HL-60 (cell line): ENCODE results near the gene CD109.
"Not testable (repeated sequence)": the region's sequence is repeated elsewhere in the genome, so short reads cannot be mapped to it uniquely, and the experiment has no call there.

ENCODE experiments used
- DNase-seq, 2 experiments: peaks; one replicate each; pipeline ENCODE4 v3.0.0-alpha.2; 2010 to 2020; ENCODE audit warnings: low read depth in 1 of 2, low spot score in 1 of 2
- H3K27ac ChIP-seq: fragments of 250-450 bp; sonication (Bioruptor Pico); replicated peaks from 2 replicates; pipeline ENCODE4 v1.5.1; 2020; ENCODE audit warnings: mild to moderate bottlenecking, moderate library complexity
- H3K27me3 ChIP-seq: fragments of 250-450 bp; sonication (Bioruptor Pico); 2 replicates; pipeline ENCODE4 v1.5.1; 2021; ENCODE audit warnings: mild to moderate bottlenecking, moderate library complexity; ENCODE audit not compliant: insufficient read depth, poor library complexity, severe bottlenecking
- H3K4me3 ChIP-seq: replicated peaks from 2 replicates; pipeline ENCODE4 v1.5.1; 2011; ENCODE audit warnings: mild to moderate bottlenecking, control low read depth, low read length; ENCODE audit not compliant: insufficient read depth
- CTCF ChIP-seq: IDR thresholded peaks from one replicate; pipeline ENCODE4 v1.5.1; 2011; ENCODE audit warnings: low read length, control low read depth, inconsistent platforms; ENCODE audit not compliant: insufficient read depth
- GABPA ChIP-seq: IDR thresholded peaks from 2 replicates; pipeline ENCODE4 v1.6.1; 2012; ENCODE audit warnings: low read depth
- POLR2AphosphoS5 ChIP-seq: IDR thresholded peaks from 2 replicates; pipeline ENCODE4 v1.6.1; 2012; ENCODE audit warnings: low read depth
- SPI1 ChIP-seq: IDR thresholded peaks from 2 replicates; pipeline ENCODE4 v1.6.1; 2012; ENCODE audit warnings: low read depth, mild to moderate bottlenecking, borderline replicate concordance
- TF ChIP-seq, protein P1 (sequence below): IDR thresholded peaks from 2 replicates; pipeline ENCODE4 v1.6.1; 2012; ENCODE audit warnings: low read depth; ENCODE audit not compliant: insufficient replicate concordance

Gene CD109

DNA sequence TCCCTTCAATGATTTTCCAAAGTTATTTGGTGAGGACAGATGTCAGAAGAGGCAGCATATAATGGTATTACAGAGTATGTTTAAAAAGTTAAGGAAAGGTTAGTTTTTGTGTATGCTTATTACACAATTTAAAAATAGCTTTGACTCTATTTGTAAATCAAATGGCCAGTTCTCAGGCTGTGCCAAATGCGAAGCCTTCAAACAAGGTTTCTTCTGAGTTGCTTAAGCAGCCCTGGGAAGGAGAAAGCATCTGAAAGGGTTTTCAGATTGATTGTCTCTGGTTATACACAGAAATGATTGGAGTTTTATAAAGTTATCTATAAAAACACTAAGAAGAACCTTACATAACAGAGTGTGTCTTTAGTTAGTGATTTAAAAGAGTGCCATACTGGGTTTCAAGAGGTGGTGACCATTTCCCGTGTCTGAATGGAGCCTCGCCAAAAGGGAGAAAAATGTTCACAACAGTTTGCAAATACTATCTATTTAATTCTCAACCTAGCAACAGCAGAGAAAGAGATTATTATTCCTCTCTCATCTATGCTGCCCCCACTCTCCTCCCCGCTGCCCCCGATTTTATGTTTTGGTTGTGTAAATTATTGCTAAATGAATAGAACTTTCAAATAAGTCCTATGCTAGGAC lies 16.7 kb downstream of the CD109 start:
- TF ChIP-seq POLR2AphosphoS5 (no peak), CTCF (no peak), SPI1 (no peak), GABPA (no peak)
- TF ChIP-seq, protein P1, sequence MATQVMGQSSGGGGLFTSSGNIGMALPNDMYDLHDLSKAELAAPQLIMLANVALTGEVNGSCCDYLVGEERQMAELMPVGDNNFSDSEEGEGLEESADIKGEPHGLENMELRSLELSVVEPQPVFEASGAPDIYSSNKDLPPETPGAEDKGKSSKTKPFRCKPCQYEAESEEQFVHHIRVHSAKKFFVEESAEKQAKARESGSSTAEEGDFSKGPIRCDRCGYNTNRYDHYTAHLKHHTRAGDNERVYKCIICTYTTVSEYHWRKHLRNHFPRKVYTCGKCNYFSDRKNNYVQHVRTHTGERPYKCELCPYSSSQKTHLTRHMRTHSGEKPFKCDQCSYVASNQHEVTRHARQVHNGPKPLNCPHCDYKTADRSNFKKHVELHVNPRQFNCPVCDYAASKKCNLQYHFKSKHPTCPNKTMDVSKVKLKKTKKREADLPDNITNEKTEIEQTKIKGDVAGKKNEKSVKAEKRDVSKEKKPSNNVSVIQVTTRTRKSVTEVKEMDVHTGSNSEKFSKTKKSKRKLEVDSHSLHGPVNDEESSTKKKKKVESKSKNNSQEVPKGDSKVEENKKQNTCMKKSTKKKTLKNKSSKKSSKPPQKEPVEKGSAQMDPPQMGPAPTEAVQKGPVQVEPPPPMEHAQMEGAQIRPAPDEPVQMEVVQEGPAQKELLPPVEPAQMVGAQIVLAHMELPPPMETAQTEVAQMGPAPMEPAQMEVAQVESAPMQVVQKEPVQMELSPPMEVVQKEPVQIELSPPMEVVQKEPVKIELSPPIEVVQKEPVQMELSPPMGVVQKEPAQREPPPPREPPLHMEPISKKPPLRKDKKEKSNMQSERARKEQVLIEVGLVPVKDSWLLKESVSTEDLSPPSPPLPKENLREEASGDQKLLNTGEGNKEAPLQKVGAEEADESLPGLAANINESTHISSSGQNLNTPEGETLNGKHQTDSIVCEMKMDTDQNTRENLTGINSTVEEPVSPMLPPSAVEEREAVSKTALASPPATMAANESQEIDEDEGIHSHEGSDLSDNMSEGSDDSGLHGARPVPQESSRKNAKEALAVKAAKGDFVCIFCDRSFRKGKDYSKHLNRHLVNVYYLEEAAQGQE: no peak
- Histone ChIP-seq H3K4me3 (no peak overlapping the region), H3K27ac (no peak overlapping the region), H3K27me3 (peaks cover 6% of the 10 kb centered on the region)
- no peak for DNase-seq

- no peak overlapping the region for H3K27ac ChIP-seq
- no peak for DNase-seq
- H3K27me3 ChIP-seq: peaks cover 6% of the 10 kb centered on the region
- no peak overlapping the region for H3K4me3 ChIP-seq
- TF ChIP-seq POLR2AphosphoS5 (no peak), CTCF (no peak), GABPA (no peak), SPI1 (no peak)
- TF ChIP-seq, protein P1: no peak
Observed at GRCh38 chr6:73713426-73714147, 17.6 kb downstream of the CD109 start.

DNA sequence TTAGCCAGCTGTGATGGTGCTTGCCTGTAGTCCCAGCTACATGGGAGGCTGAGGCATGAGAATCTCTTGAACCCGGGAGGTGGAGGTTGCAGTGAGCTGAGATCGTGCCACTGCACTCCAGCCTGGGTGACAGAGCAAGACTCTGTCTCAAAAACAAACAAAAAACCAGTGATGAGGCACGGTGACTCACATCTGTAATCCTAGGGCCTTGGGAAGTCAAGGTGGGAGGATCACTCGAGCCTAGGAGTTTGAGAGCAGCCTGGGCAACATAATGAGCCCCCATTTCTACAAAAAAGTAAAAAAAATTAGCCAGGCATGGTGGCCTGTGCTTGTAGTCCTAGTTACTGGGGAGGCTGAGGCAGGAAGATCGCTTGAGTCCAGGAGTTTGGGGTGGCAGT lies 19.1 kb downstream of the CD109 start:
- not testable (repeated sequence) for H3K27ac ChIP-seq, H3K27me3 ChIP-seq, H3K4me3 ChIP-seq, DNase-seq

DNA sequence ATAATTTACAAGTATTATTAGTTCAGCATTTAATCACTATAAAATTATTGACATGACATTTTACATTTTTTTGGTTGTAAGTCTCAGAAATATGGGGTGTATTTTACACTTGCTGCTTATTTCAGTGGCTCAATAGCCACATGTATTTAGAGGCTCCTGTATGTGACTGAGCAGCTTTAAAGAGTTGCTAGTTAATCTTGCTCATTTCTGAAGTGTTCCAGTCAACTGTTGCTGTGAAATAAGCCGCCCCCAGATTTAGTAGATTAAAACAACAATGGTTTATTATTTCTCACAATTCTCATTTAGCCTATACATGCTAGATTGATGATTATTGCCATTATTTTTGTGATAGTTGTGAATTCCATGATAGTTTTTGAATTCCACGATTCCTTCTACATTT lies 23.0 kb downstream of the CD109 start:
- Histone ChIP-seq H3K27ac (no peak overlapping the region), H3K27me3 (peaks cover 4% of the 10 kb centered on the region), H3K4me3 (no peak overlapping the region)
- no peak for DNase-seq
- TF ChIP-seq CTCF (no peak), SPI1 (no peak), GABPA (no peak), POLR2AphosphoS5 (no peak)
- TF ChIP-seq, protein P1: no peak
